ENCODE results near the gene ZSCAN5C. TPM values are rescaled to one million over a fixed set of nuclear protein-coding genes. Genes with fewer than 3 reads are reported as not detected.
"Not testable (repeated sequence)": the region's sequence is repeated elsewhere in the genome, so short reads cannot be mapped to it uniquely, and the experiment has no call there.

ZSCAN5C gene
- total and polyA plus RNA-seq, 2 of the 8 experiments (the other 6 are each of a cell fraction or from before 2014, with no cell fraction given) = not detected

GRCh38 chr19:56248736-56249338 is 46.8 kb downstream of the ZSCAN5C start:
- H3K27ac ChIP-seq (ENCODE audit: low read depth, low read length); H2BK20ac ChIP-seq (ENCODE audit: low read length); H3K18ac ChIP-seq (ENCODE audit: extremely low read depth, low read length); H3K23me2 ChIP-seq (ENCODE audit: low read depth, low read length); H4K5ac ChIP-seq (ENCODE audit: insufficient read length, low read depth, low read length); FAIRE-seq; H3K9ac ChIP-seq (replicated peaks in 1 of 4; ENCODE audit: extremely low read depth in 1 of 4, low read depth in 3 of 4, low read length in 3 of 4); H4K8ac ChIP-seq (ENCODE audit: extremely low read depth, insufficient read depth, low read length); H3K4me3 ChIP-seq (ENCODE audit: extremely low read depth in 1 of 4, insufficient read depth in 2 of 4, low read depth in 3 of 4, low read length in 4 of 4); POLR2A ChIA-PET (ENCODE audit: partially characterized antibody); H2AK5ac ChIP-seq (ENCODE audit: low read depth, low read length); H2BK120ac ChIP-seq (replicated peaks; ENCODE audit: low read depth, low read length); H4K20me1 ChIP-seq (replicated peaks in 1 of 2; ENCODE audit: control insufficient read depth in 1 of 2, insufficient read depth in 2 of 2, low read length in 2 of 2); H3K79me2 ChIP-seq (ENCODE audit: control insufficient read depth in 1 of 2, insufficient read depth in 2 of 2, low read length in 2 of 2); H2BK15ac ChIP-seq (ENCODE audit: low read length); H3K9me3 ChIP-seq (ENCODE audit: insufficient read depth in 2 of 2, low read depth in 1 of 2, low read length in 1 of 2); H3K36me3 ChIP-seq (ENCODE audit: control insufficient read depth in 2 of 4, insufficient read depth in 4 of 4, low read length in 3 of 4); H3K23ac ChIP-seq (ENCODE audit: insufficient read length); H3K27me3 ChIP-seq (replicated peaks in 1 of 4; ENCODE audit: control insufficient read depth in 3 of 4, extremely low read depth in 1 of 4, insufficient read depth in 3 of 4, low read length in 3 of 4); H4K91ac ChIP-seq (replicated peaks; ENCODE audit: insufficient read length, low read length); H3K4me2 ChIP-seq (ENCODE audit: insufficient read depth in 1 of 2, low read depth in 2 of 2, low read length in 2 of 2); DNase-seq (ENCODE audit: low read depth in 1 of 2, low spot score in 2 of 2); H3K79me1 ChIP-seq (ENCODE audit: low read depth, low read length); H3K4ac ChIP-seq (replicated peaks; ENCODE audit: insufficient read length, low read depth, low read length); H2BK5ac ChIP-seq (ENCODE audit: low read depth, low read length); H3K4me1 ChIP-seq (replicated peaks in 1 of 4; ENCODE audit: control insufficient read depth in 3 of 4, insufficient read depth in 4 of 4, low read length in 3 of 4); H2AFZ ChIP-seq (ENCODE audit: low read length); H3K14ac ChIP-seq (ENCODE audit: insufficient read length); H3K56ac ChIP-seq (replicated peaks; ENCODE audit: insufficient read length, low read depth, low read length); H2BK12ac ChIP-seq (ENCODE audit: low read depth, low read length): not testable (repeated sequence)
- 91% methylated on average over 7 of the region's 8 CpGs; no CpG with 5 or more reads in 1 of the 2 experiments for WGBS, 2 experiments (ENCODE audit: extremely low coverage in 1 of 2, insufficient coverage in 1 of 2, insufficient read length in 1 of 2, insufficient replicate concordance in 2 of 2, low coverage in 1 of 2, low lambda C conversion rate in 2 of 2, missing lambda C conversion rate in 1 of 2)
- CTCF ChIA-PET (ENCODE audit: partially characterized antibody) = interaction anchor here (1.1 to 3.3 kb wide), 7 partner anchors 17 to 183 kb away, joined by 3 to 12 read pairs (median 4); no protein-coding TSS in a partner anchor

Data from H1 (cell line).